SK-N-SH (cell line): ENCODE results near the gene SFI1.

Experiments used
- CTCF ChIP-seq: fragments of 200-600 bp; sonication (generic); IDR thresholded peaks from 2 replicates; pipeline ENCODE4 v1.6.1; 2017; ENCODE audit warnings: antibody characterized with exemption, mild to moderate bottlenecking, moderate library complexity
- EP300 ChIP-seq, 2 experiments: IDR thresholded peaks; 2 replicates each; pipeline versions ENCODE4 v1.4.0 to v1.6.1; 2012; ENCODE audit warnings: borderline replicate concordance in 1 of 2, low read depth in 1 of 2, low read length in 1 of 2
- EZH2phosphoT487 ChIP-seq: fragments of 200-600 bp; sonication (generic); IDR thresholded peaks from 2 replicates; pipeline ENCODE4 v1.6.1; 2017; ENCODE audit warnings: low read depth, mixed run types, mild to moderate bottlenecking, antibody characterized with exemption, moderate library complexity, borderline replicate concordance
- USF2 ChIP-seq: fragments of 150-350 bp; IDR thresholded peaks from 2 replicates; pipeline ENCODE4 v1.6.1; 2017; ENCODE audit warnings: antibody characterized with exemption, low read length, low read depth, borderline replicate concordance

GRCh38 chr22:31449506-31449905 is 46.8 kb upstream of the SFI1 start:
- TF ChIP-seq CTCF = no peak
- TF ChIP-seq EZH2phosphoT487 = no peak
- TF ChIP-seq EP300 (IDR thresholded peaks at IDR 0.05; ENCODE audit: borderline replicate concordance in 1 of 2, low read depth in 1 of 2, low read length in 1 of 2) = no peak
- TF ChIP-seq USF2 = no peak
